Astrocyte of the hippocampus (primary cell): ENCODE results near the gene CDK8.
"Not testable (repeated sequence)": the region's sequence is repeated elsewhere in the genome, so short reads cannot be mapped to it uniquely, and the experiment has no call there.

ENCODE experiments used
- DNase-seq: peaks from one replicate; pipeline ENCODE4 v3.0.0; 2011; ENCODE audit warnings: low read depth, low spot score

The CDK8 gene

DNA sequence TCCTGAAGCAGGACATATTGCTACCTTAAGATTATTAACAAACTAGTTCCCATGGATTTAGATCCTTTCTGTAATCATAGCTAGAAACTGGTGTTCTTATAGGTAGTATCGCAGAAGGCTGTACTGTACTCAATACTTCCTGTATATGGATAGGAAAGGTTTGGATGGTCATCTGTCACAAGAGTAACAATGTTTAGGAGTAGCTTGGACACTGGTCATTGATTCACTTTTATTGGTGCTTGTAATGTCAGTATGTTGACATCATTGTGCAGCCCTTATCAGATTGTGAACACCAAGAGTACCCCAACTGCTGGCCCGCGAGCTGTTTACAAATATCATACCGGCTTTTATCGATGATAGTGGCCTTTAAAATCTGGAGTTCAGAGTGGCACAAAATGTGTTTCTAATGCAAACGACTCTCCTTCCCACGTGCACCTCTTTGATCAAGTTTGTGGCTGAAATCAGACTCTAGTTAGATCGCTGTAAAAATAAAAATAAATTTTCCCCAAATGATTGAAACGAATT, 605 bp upstream of the CDK8 start:
- DNase-seq = no peak

DNA sequence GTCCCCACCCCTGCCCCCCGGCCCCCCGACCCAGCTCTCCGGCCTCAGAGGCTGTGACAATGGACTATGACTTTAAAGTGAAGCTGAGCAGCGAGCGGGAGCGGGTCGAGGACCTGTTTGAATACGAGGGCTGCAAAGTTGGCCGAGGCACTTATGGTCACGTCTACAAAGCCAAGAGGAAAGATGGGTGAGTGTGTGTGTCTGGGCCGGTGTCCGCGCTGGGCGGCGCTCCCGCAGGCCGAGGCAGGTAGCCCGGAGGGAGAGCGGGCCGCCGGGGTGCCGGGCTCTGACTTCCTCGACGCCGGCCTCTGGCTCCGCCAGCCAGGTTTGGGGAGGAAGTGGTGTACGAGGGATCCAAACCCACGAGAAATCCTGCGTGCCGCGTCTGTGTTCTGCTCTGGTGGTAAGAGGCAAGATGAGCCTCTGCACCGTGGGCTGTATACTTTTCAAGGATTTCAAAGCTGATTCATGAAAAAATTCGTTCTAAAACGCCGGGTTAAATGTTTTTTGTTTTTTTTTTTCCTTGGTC, 718 bp downstream of the CDK8 start:
- DNase-seq = peak; percentile 70

DNA sequence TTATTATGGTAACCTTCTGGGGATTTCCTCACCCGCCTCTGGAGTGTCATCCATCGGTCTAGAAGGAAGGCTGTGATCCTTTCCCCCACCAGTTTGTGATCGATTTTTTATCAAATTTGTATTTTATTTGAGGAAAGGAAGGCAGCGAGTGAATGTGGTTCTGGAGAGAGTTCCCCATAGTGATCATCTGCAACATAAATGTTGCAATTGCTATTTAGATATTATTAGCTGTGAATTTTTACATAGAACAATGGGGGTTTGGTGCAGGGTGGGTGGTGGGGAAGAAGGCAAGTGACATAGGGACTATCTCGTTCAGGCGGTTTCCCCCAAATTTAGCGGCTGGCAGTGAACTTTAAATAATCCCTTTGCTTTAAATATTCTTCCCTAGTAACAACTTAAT, 1.2 kb downstream of the CDK8 start:
- no peak for DNase-seq

DNA sequence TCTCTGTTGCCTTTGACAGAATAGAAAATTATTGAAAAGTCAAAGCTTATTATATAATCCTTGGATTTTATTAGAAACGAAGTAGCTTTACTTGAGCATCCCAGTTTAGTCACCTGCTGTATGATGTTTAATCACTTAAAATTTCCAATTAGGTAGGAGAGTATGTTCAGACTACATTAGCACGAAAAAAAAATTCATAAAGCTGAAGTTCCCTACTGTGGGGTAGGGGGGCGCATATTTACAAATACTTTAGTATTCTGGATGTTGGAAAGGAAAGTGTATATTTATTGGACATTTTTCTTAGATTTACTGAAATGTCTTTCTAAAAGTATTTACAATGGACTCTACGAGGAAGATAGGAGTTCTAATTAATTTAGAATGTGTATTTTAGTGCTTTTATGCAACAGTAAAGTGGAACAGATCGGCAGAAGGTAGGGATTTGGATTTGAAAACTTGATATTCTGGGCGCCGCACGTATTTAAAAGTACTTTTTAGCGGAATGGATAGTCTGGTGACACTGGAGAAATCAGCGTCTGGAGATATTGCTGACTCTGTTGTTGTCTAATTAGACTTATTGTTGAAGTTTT, 1.9 kb downstream of the CDK8 start:
- DNase-seq = peak; percentile 10

DNA sequence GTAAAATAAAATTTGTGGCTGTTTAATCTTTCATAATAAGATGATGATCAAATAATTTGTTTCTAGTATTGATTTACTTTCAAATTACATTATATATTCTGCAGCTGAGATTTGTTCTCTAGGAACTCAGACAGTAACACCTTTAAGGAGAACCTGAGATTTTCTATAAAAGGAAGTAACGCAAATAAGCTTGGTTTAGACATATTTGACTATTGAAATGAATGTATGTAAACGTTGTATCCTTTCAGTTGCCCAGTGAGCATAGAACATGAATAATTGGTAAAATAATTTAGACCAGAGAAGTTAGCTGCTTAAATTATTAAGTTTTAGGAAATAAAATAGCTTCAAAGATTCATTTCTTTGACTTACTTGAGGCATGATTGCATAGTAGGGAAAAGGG, 3.1 kb downstream of the CDK8 start:
- no peak for DNase-seq

DNA sequence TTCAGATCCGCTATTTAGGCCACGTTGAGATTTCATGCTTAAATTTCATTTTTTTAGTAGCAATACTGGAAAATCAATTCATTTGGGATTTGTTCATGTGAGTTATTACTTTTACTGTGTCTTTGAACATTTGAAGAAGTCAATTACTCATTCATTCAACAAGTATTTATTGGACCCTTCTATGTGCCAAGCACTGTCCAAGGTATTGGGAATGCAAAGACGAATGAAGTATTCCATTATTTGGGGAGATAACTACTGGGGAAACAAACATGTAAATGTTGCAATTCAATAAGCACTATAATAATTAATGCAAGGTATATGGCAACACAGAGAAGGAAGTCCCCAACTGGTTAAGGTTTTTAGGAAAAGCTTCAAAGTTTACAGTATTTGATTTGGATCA, 5.7 kb downstream of the CDK8 start:
- DNase-seq = no peak

DNA sequence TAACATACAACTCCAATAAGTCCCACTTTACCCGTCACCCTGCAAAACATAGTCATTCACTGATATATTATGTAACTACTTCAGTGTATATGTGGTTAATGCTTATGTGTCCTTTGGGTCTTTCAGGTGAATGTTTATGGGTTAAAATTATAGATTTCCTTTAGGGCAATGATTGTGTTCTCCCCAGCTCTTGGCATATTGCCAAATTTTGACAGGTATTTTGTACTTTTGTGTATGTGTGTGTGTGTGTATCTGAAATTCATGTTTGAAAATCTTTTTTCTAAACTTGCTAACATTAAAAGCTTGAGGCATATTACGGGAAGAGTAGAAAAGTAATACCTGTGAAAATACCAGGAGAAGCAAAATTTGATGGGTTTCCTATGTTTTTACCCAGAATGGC, 8.2 kb downstream of the CDK8 start:
- no peak for DNase-seq

DNA sequence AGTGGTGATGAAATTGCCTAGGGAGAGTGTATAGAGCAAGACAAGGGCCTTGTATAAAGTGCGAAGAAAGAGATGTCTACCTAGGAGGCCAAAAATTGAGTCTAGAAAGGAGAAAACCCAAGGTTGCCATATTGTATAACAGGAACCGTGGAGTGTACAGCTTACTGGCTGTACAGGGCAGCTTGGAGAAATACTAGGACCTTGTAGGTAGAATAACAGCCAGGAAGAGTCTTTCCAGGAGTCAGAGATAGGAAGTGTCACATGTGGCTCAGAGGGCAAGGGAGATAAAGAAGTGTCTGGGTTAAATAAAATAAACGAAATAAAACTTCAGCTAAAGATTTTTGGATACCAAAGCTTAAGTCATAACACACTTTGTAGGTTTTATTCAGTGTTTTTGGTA, 12.4 kb downstream of the CDK8 start:
- no peak for DNase-seq

DNA sequence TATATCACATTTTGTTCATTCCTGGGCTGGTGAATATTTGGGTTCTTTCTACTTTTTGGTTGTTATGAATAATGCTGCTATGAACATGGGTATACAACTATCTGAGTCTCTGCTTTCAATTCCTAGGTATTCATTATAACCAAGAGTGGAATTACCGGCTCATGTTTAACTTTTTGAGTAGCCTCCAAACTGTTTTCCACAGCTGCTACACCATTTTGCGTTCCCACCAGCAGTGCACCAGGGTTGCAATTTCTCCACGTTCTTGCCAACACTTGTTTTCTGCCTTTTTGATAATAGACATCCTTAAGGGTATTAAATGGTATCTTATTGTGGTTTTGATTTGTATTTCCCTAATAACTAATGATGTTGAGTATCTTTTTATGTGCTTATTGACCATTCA, 16.8 kb downstream of the CDK8 start:
- no peak for DNase-seq

DNA sequence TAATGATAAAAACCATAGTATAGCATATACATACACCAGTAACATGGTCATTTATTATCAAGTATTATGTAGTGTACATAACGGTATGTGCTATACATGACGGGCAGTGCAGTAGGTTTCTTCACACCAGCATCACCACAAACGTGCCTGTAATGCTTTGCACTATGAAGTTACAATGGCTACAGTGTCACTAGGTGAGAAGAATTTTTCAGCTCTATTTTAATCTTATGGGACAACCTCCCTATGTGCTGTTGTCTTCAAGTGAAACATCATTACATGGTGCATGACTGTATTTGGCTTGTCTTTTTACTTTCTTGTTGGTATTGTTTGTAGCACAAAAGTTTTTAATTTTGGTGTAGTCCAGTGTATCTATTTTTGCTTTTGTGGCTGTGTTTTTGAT, 18.7 kb downstream of the CDK8 start:
- DNase-seq = no peak

DNA sequence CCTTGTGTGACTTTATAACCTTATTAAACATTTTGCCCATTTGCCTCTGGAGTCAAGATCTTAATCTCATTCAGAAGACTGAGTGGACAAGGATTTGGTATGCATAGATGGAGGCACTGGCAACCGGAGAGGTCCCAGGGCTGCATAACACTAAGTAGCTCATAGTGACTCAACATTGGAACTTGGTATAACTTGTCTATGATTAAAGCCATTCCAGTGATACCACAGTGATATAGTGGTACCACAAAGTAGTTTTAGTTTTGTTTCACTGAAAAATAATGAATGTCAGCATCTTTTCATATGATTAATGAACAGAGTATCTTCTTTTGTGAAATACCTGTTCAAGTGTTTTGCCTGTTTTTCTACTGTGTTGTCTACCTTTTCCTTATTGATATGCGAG, 26.4 kb downstream of the CDK8 start:
- peak; percentile 74 for DNase-seq

DNA sequence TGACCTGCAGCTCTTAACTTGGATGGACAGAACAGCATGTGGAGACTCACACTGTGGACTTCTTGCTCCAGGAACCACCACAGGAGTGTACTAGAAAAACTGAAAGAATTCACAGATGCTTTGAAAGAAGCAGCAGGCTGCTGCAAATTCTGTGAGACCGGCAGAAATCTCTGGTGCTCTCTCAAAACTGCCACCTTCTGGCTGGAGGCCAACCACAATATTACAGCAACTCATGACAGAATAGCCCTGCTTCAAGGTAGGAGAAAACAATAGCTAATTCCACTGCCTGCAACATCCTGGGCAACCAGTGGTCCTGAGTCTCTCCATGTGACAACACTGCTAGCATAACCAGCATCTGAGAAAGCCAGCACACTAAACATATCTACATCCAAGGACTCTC, 26.9 kb downstream of the CDK8 start:
- peak; percentile 43 for DNase-seq

DNA sequence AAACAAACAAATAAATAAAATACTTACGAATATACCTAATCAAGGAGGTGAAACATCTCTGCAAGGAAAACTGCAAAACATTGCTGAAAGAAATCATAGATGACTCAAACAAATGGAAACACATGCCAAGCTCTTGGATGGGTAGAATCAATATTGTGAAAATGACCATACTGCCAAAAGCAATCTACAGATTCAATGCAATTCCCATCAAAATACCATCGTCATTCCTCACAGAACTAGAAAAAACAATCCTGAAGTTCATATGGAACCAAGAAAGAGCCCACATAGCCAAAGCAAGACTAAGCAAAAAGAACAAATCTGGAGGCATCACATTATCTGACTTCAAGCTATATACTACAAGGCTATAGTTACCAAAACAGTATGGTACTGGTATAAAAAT, 32.0 kb downstream of the CDK8 start:
- DNase-seq = not testable (repeated sequence)

DNA sequence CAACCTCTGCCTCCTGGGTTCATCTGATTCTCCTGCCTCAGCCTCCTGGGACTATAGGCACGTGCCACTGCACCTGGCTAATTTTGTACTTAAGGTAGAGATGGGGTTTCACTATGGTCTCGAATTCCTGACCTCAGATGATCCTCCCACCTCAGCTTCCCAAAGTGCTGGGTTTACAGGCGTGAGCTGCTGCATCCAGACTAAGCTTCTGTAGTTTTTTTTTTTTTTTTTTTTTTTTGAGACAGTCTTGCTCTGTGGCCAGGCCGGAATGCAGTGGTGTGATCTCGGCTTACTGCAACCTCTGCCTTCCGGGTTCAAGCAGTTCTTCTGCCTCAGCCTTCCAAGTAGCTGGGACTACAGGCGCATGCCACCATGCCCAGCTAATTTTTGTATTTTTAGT, 34.9 kb downstream of the CDK8 start:
- not testable (repeated sequence) for DNase-seq

DNA sequence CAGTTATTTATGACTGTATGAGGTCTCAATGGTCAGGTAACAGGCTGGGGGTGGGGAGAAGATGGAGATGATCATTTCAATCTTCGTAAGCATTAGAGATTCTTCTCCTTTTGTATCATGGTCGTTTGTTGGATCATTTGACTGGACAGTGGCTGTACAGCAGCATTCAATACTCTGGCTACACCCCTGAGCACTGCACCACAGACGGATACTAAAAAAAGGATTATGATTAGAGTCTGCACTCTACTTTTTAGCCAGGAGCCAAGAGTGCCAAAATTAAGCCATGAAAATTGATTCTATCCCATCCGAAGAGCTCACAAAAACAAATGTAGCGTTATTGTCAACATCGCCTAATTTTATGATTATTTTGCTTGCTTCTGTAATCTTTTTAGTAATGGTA, 41.9 kb downstream of the CDK8 start:
- no peak for DNase-seq

DNA sequence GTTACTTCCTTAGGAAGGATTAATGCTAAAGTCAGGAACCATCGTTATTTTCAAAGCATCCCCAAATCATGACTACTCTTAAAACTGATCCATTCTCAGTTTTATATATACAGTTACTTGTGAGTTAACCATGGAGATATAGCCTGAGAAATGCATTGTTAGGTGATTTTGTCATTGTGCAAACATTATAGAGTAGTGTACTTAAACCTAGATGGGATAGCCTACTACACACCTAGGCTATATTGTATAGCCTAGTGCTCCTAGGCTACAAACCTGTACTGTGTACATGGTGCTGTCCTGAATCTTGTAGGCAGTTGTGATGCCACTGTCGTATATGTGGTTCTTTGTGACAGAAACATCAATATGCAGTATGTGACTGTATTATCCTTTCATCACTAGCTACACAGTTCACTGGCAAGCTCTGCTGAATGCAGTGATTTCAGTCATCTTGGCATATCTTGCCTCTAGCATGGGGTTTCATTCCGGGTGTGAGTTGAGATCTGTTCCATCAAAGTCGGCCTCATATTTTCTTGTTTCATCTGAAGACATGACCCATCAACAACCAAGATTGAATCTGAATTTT, 45.3 kb downstream of the CDK8 start:
- peak; percentile 11 for DNase-seq

DNA sequence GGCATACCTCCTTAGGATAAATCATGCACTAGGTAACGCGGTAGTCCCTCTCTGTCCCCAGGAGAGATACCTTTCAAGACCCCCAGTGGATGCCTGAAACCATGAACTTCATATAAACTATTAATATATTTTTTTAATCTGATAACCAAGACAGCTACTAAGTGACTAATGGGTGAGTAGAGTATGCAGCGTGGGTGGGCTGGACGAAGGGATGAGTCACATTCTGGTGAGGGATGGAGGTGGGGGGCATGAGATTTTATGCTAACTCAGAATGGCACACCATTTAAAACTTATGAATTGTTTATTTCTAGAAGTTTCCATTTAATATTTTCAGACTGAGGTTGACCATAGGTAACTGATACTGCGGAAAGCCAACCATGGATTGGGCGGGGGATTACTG, 46.2 kb downstream of the CDK8 start:
- DNase-seq = peak; percentile 56

DNA sequence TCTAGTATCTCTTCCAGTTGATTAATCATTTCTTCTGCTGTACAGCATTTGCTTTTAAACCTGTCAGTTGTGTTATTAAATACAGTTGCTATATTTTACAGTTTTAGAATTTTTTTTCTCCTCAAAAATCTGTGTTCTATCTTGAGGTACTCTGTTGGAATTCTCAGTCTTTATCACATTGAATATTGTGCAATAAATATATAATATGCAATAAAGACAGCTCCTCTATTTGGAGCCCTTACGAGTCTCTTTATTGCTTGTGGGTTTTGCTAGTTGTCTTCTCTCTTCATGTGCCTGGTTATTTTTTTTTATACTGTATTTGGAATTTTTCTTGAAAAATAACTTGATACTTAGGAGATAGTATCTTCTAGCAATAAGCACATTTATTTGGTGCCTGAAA, 51.7 kb downstream of the CDK8 start:
- no peak for DNase-seq

DNA sequence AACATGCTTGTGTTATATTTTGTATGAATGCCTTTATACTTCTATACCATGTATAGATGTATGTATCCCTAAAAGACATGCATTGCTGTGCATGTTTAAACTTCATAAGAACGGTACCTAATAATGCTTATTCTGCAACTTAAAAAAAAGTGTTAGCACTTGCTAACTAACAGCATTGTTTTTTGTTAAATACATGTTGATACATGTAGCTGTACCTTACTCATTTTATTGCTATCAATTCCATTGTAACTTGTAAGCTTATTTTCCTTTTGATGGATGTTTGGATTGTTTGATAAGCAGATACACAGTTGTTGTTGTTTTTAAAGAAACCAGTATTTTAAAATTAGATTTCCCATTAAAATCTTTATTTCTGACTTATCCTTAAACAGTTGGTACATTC, 53.8 kb downstream of the CDK8 start:
- no peak for DNase-seq

DNA sequence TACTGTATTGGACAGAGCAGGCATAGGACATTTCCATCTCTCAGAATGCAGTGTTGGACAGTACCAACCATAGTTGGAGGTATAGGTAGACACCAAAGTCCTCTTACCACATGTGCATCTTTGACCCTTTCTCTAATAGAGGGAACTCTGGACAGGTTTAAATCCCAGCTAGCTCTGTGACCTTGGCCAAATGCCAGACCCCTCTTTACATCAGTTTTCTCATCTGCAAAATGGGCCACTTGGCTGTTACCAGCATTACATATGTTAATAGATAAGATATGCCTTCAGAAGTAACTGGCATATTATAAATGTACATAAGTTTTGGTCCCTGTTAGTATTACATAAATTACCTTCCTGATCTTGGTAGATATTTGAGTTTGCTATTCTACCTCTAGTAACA, 54.3 kb downstream of the CDK8 start:
- DNase-seq = no peak

DNA sequence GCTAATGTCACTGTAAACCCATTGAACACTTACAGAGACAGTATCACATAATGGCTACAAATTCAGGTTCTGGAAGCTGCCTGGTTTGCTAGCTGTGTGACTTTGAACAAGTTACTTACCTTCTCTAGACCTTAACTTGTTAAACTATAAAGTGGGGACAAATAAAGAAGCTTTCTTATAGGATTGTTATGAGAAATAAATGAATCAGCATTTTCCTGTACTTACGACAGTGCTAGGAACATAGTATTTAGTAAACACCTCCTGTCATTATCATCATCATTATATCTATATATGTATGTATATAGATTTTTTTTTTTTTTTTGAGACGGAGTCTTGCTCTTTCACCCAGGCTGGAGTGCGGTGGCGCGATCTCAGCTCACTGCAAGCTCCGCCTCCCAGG, 54.9 kb downstream of the CDK8 start:
- DNase-seq = no peak

DNA sequence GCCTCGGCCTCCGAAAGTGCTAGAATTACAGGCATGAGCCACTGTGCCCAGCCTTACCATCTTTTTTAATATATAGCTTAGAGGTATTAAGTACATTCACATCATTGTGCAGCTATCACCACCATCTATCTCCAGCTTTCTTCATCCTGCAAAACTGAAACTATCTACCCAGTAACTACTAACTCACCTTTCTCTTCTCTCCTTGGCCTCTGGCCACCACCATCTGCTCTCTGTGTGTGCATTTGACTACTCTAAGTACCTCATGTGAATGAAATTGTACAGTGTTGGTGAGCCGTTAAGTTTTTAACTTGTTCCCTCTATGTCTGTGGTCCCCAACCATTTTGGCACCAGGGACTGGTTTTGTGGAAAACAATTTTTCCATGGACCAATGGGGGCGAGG, 56.1 kb downstream of the CDK8 start:
- no peak for DNase-seq

DNA sequence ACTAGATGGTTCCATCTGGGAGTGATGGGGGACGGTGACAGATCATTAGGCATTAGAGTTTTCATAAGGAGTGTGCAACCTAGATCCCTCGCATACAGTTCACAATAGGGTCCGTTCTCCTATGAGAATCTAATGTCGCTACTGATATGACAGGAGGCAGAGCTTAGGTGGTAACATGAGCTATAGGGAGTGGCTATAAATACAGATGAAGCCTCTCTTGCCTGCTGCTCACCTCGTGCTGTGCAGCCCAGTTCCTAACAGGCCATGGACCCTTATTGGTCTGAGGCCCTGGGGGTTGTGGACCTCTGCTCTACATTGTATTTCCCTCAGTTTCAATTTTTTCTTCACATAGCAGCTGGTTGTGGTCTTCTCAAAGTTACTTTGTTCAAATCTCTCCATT, 56.5 kb downstream of the CDK8 start:
- no peak for DNase-seq

DNA sequence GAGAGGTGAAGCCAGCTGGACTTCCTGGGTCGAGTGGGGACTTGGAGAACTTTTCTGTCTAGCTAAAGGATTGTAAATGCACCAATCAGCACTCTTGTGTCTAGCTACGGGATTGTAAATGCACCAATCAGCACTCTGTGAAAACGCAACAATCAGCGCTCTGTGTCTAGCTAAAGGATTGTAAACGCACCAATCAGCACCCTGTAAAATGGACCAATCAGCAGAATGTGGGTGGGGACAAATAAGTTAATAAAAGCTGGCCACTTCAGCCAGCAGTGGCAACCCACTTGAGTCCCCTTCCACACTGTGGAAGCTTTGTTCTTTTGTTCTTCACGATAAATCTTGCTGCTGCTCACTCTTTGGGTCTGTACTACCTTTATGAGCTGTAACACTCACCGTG, 58.1 kb downstream of the CDK8 start:
- not testable (repeated sequence) for DNase-seq
